IPS-20b (cell line): ENCODE data around the gene DUSP23.

Experiments
- H3K27ac ChIP-seq: one replicate; pipeline ENCODE4 v1.5.1; 2013; ENCODE audit warnings: low read length
- H3K27me3 ChIP-seq: 2 replicates; pipeline ENCODE4 v1.6.1; 2013; ENCODE audit warnings: mild to moderate bottlenecking, low read length, inconsistent platforms; ENCODE audit not compliant: insufficient read depth
- H3K36me3 ChIP-seq: 2 replicates; pipeline ENCODE4 v1.6.1; 2013; ENCODE audit warnings: low read depth, mild to moderate bottlenecking, inconsistent platforms, low read length, moderate library complexity; ENCODE audit not compliant: insufficient read depth
- H3K4me1 ChIP-seq: 2 replicates; pipeline ENCODE4 v1.6.1; 2013; ENCODE audit warnings: mild to moderate bottlenecking, control low read depth, inconsistent platforms, low read length, moderate library complexity; ENCODE audit not compliant: insufficient read depth
- H3K4me3 ChIP-seq: 2 replicates; pipeline ENCODE4 v1.5.1; 2013; ENCODE audit warnings: mild to moderate bottlenecking, low read length, inconsistent platforms
- H3K9ac ChIP-seq: 2 replicates; pipeline ENCODE4 v1.6.1; 2013; ENCODE audit warnings: low read depth, mild to moderate bottlenecking, inconsistent platforms, low read length, moderate library complexity
- H3K9me3 ChIP-seq: 2 replicates; pipeline ENCODE4 v1.6.1; 2013; ENCODE audit warnings: mild to moderate bottlenecking, low read depth, low read length, inconsistent platforms; ENCODE audit not compliant: insufficient read depth

Gene DUSP23

GRCh38 chr1:159780583-159781582 lies at the start of gene DUSP23:
TSS of gene DUSP23 (plus strand) at chr1:159780962. CDS start at chr1:159781101, 139 bp downstream.
- no peaks in the 10 kb centered on the region for H3K36me3 ChIP-seq
- H3K9ac ChIP-seq, result no peak within 1 kb of the TSS; the same call in 1 of the 2 replicates
- H3K9me3 ChIP-seq, result no peaks in the 10 kb centered on the region
- H3K4me1 ChIP-seq, result 0 out of 2 replicates have a peak, but pooled peaks cover 4% of the 10 kb centered on the region
- no peak within 1 kb of the TSS for H3K27ac ChIP-seq
- H3K4me3 ChIP-seq, result peak within 1 kb of the TSS; percentile 69; the same call in 1 of the 2 replicates
- H3K27me3 ChIP-seq, result peaks cover 4% of the 10 kb centered on the region; the same call in 1 of the 2 replicates

- no peaks in the 10 kb centered on the region for H3K9me3 ChIP-seq
- H3K4me1 ChIP-seq, result no peaks in the 10 kb centered on the region
- H3K27ac ChIP-seq, result no peak overlapping the region
- no peak overlapping the region for H3K9ac ChIP-seq
- H3K27me3 ChIP-seq, result no peaks in the 10 kb centered on the region
- no peaks in the 10 kb centered on the region for H3K36me3 ChIP-seq
- no peak overlapping the region for H3K4me3 ChIP-seq
Observed at GRCh38 chr1:159737238-159737916, 43.4 kb upstream of the DUSP23 start.

GRCh38 chr1:159743651-159744410 lies 36.9 kb upstream of the DUSP23 start:
- H3K4me1 ChIP-seq, result no peaks in the 10 kb centered on the region
- no peak overlapping the region for H3K4me3 ChIP-seq
- no peaks in the 10 kb centered on the region for H3K27me3 ChIP-seq
- no peaks in the 10 kb centered on the region for H3K9me3 ChIP-seq
- H3K27ac ChIP-seq, result no peak overlapping the region
- H3K36me3 ChIP-seq, result no peaks in the 10 kb centered on the region
- no peak overlapping the region for H3K9ac ChIP-seq

GRCh38 chr1:159746666-159747065 lies 34.1 kb upstream of the DUSP23 start:
- Histone ChIP-seq H3K9ac (no peak overlapping the region), H3K4me1 (no peaks in the 10 kb centered on the region), H3K4me3 (no peak overlapping the region), H3K9me3 (no peaks in the 10 kb centered on the region), H3K36me3 (no peaks in the 10 kb centered on the region), H3K27me3 (no peaks in the 10 kb centered on the region), H3K27ac (no peak overlapping the region)

- no peaks in the 10 kb centered on the region for H3K9me3 ChIP-seq
Observed at GRCh38 chr1:159748370-159748769, 32.4 kb upstream of the DUSP23 start.

GRCh38 chr1:159749630-159750029 lies 31.1 kb upstream of the DUSP23 start:
- Histone ChIP-seq H3K27me3 (no peaks in the 10 kb centered on the region), H3K9ac (no peak overlapping the region), H3K4me1 (no peaks in the 10 kb centered on the region), H3K9me3 (no peaks in the 10 kb centered on the region), H3K27ac (no peak overlapping the region), H3K4me3 (no peak overlapping the region), H3K36me3 (no peaks in the 10 kb centered on the region)

More at GRCh38 chr1:159748370-159748769, 32.4 kb upstream of the DUSP23 start:
- Histone ChIP-seq H3K27me3 (no peaks in the 10 kb centered on the region), H3K9ac (no peak overlapping the region), H3K36me3 (no peaks in the 10 kb centered on the region), H3K4me3 (no peak overlapping the region), H3K27ac (no peak overlapping the region), H3K4me1 (no peaks in the 10 kb centered on the region)

GRCh38 chr1:159750621-159751020 lies 30.1 kb upstream of the DUSP23 start:
- Histone ChIP-seq H3K27ac (no peak overlapping the region), H3K4me3 (no peak overlapping the region), H3K36me3 (no peaks in the 10 kb centered on the region)

GRCh38 chr1:159751031-159751430 lies 29.7 kb upstream of the DUSP23 start:
- H3K9me3 ChIP-seq, result no peaks in the 10 kb centered on the region
- H3K4me3 ChIP-seq, result no peak overlapping the region
- no peaks in the 10 kb centered on the region for H3K4me1 ChIP-seq

More at GRCh38 chr1:159750621-159751020, 30.1 kb upstream of the DUSP23 start:
- H3K9me3 ChIP-seq, result no peaks in the 10 kb centered on the region
- no peaks in the 10 kb centered on the region for H3K4me1 ChIP-seq
- H3K27me3 ChIP-seq, result no peaks in the 10 kb centered on the region
- no peak overlapping the region for H3K9ac ChIP-seq

GRCh38 chr1:159752135-159752580 lies 28.6 kb upstream of the DUSP23 start:
- no peaks in the 10 kb centered on the region for H3K27me3 ChIP-seq
- no peak overlapping the region for H3K9ac ChIP-seq
- H3K9me3 ChIP-seq, result no peaks in the 10 kb centered on the region
- no peak overlapping the region for H3K27ac ChIP-seq
- no peaks in the 10 kb centered on the region for H3K4me1 ChIP-seq
- H3K36me3 ChIP-seq, result no peaks in the 10 kb centered on the region
- H3K4me3 ChIP-seq, result no peak overlapping the region

More at GRCh38 chr1:159751031-159751430, 29.7 kb upstream of the DUSP23 start:
- no peak overlapping the region for H3K27ac ChIP-seq
- H3K9ac ChIP-seq, result no peak overlapping the region
- H3K27me3 ChIP-seq, result no peaks in the 10 kb centered on the region
- H3K36me3 ChIP-seq, result no peaks in the 10 kb centered on the region

GRCh38 chr1:159753386-159753785 lies 27.4 kb upstream of the DUSP23 start:
- H3K27me3 ChIP-seq, result no peaks in the 10 kb centered on the region
- no peak overlapping the region for H3K27ac ChIP-seq

GRCh38 chr1:159755451-159756007 lies 25.2 kb upstream of the DUSP23 start:
- H3K36me3 ChIP-seq, result no peaks in the 10 kb centered on the region
- no peak overlapping the region for H3K4me3 ChIP-seq
- no peaks in the 10 kb centered on the region for H3K4me1 ChIP-seq
- no peaks in the 10 kb centered on the region for H3K27me3 ChIP-seq
- H3K27ac ChIP-seq, result no peak overlapping the region
- no peak overlapping the region for H3K9ac ChIP-seq
- H3K9me3 ChIP-seq, result no peaks in the 10 kb centered on the region

More at GRCh38 chr1:159753386-159753785, 27.4 kb upstream of the DUSP23 start:
- Histone ChIP-seq H3K9ac (no peak overlapping the region), H3K4me3 (no peak overlapping the region), H3K36me3 (no peaks in the 10 kb centered on the region), H3K9me3 (no peaks in the 10 kb centered on the region), H3K4me1 (no peaks in the 10 kb centered on the region)
